BLaER1 (cell line): Measurements from ENCODE around the gene PPP6R3.
A peak's percentile ranks its signal among the peaks of the same experiment; 100 is the strongest.

Experiments
- H3K27ac ChIP-seq: shearing (Covaris generic); formaldehyde crosslinking; 2 replicates; pipeline ENCODE4 v1.8.1; 2022
- H3K27me3 ChIP-seq: shearing (Covaris generic); formaldehyde crosslinking; 2 replicates; pipeline ENCODE4 v1.8.1; 2022
- H3K36me3 ChIP-seq: shearing (Covaris generic); formaldehyde crosslinking; 2 replicates; pipeline ENCODE4 v1.8.1; 2022
- H3K4me1 ChIP-seq: shearing (Covaris generic); formaldehyde crosslinking; 2 replicates; pipeline ENCODE4 v1.8.1; 2022
- H3K4me2 ChIP-seq: shearing (Covaris generic); formaldehyde crosslinking; 2 replicates; pipeline ENCODE4 v1.8.1; 2022
- H3K4me3 ChIP-seq: shearing (Covaris generic); formaldehyde crosslinking; 2 replicates; pipeline ENCODE4 v1.8.1; 2022
- H3K9ac ChIP-seq: shearing (Covaris generic); formaldehyde crosslinking; 2 replicates; pipeline ENCODE4 v1.8.1; 2022
- H3K9me3 ChIP-seq: shearing (Covaris generic); formaldehyde crosslinking; 2 replicates; pipeline ENCODE4 v1.8.1; 2022
- H4K20me1 ChIP-seq: shearing (Covaris generic); formaldehyde crosslinking; 2 replicates; pipeline ENCODE4 v1.8.1; 2022
- Cebpa-rat ChIP-seq: shearing (Covaris generic); IDR thresholded peaks from 2 replicates; pipeline ENCODE4 v1.8.1; 2022

Gene PPP6R3

GRCh38 chr11:68509066-68509465, 48.5 kb downstream of the PPP6R3 start:
- Histone ChIP-seq H3K27me3 (no peaks in the 10 kb centered on the region), H3K9ac (no peak overlapping the region), H3K9me3 (no peaks in the 10 kb centered on the region), H4K20me1 (peaks cover 100% of the 10 kb centered on the region), H3K4me2 (peak overlapping the region; percentile 44), H3K27ac (0 out of 2 replicates have a peak overlapping the region, but pooled peaks have one; percentile 3), H3K4me3 (no peak overlapping the region), H3K4me1 (peaks cover 67% of the 10 kb centered on the region), H3K36me3 (peaks cover 45% of the 10 kb centered on the region)
- no peak for TF ChIP-seq Cebpa-rat

DNA sequence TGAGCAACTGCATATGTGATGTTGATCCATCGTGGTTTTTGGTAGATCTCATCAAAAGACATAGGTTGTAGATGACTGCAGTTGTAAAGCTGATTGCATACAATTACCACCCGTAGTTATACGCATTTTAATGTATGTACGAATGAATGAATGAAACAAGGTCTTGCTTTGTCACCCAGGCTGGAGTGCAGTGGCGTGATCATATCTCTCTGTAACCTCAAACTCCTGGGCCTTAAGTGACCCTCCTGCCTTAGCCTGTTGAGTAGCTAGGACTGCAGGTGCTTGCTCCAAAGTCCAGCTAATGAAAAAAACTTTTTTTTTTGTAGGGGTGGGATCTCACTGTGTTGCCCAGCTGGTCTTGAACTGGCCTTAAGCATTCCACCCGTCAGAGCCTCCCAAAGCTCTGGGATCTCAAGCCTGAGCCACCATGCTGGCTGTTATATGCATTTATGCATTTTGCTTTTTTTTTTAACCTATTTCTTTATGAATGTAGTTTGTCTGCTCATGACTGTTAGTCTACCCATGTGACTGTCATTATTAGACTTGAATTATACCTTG, 53.5 kb downstream of the PPP6R3 start:
- H3K4me2 ChIP-seq: no peak overlapping the region
- H3K9ac ChIP-seq: no peak overlapping the region
- H3K27ac ChIP-seq: no peak overlapping the region
- H3K36me3 ChIP-seq: peaks cover 79% of the 10 kb centered on the region
- no peak for TF ChIP-seq Cebpa-rat
- peaks cover 29% of the 10 kb centered on the region for H3K4me1 ChIP-seq
- no peaks in the 10 kb centered on the region for H3K9me3 ChIP-seq
- no peaks in the 10 kb centered on the region for H3K27me3 ChIP-seq
- peaks cover 100% of the 10 kb centered on the region for H4K20me1 ChIP-seq
- no peak overlapping the region for H3K4me3 ChIP-seq

GRCh38 chr11:68517121-68517741, 56.7 kb downstream of the PPP6R3 start:
- peaks cover 100% of the 10 kb centered on the region for H4K20me1 ChIP-seq
- no peaks in the 10 kb centered on the region for H3K27me3 ChIP-seq
- peaks cover 89% of the 10 kb centered on the region for H3K36me3 ChIP-seq
- H3K4me3 ChIP-seq: no peak overlapping the region
- peaks cover 12% of the 10 kb centered on the region; the same call in 1 of the 2 replicates for H3K4me1 ChIP-seq
- no peak overlapping the region for H3K4me2 ChIP-seq
- H3K27ac ChIP-seq: no peak overlapping the region
- H3K9ac ChIP-seq: no peak overlapping the region
- TF ChIP-seq Cebpa-rat: no peak
- H3K9me3 ChIP-seq: no peaks in the 10 kb centered on the region

DNA sequence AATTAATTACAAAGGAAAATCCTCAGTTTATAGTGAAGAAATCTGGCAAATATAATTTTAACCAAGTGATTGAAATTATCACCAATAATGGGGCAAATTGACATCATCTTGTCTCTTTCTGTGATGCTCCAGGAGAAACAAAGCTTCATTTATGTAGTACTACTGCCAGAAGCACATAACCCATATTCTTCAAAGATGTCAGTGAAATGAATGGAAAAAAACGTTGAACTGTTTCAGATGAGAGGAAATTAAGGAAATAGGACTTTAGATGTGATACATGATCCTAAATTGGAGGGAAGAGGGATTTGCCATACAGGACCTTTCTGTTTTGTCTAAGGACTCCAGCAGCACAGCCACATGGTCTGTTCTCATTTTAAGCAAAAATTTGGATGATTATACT, 57.6 kb downstream of the PPP6R3 start:
- Histone ChIP-seq H3K27ac (no peak overlapping the region), H3K36me3 (peaks cover 89% of the 10 kb centered on the region), H3K4me2 (no peak overlapping the region), H3K9ac (no peak overlapping the region), H3K4me3 (no peak overlapping the region), H3K4me1 (peaks cover 12% of the 10 kb centered on the region; the same call in 1 of the 2 replicates), H3K9me3 (no peaks in the 10 kb centered on the region), H3K27me3 (no peaks in the 10 kb centered on the region), H4K20me1 (peaks cover 99% of the 10 kb centered on the region)
- no peak for TF ChIP-seq Cebpa-rat

DNA sequence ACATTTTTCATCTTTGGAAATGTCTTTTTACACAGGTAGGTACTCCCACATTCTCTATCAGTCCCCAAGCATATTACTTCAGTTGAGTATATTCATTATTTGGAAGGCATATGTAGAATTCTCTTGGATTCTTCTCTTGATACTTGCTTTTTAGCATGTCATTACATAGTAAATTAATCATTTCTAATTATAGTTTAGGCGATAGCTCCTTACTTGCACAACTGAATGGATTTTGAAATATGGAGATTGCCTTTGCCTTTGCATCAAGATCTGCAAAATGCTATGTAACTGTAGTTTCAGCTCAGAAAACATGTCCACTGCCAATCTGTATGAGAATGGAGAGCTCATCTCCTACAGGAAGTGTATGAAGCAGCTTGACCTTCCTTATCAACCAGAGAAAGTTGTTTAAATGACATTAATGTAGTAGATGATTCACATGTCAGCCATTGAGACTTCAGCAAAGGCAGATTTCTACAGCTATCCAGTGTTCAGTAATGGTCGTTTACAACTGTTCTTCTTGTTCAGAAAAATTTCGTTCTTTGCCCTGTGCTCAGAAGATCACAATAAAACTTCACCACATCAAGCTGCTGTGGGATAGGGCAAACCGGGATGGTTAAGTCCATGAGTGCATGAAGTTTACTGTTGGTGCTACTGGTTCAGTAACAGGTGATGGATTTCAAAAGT, 61.6 kb downstream of the PPP6R3 start:
- no peak overlapping the region for H3K27ac ChIP-seq
- peaks cover 19% of the 10 kb centered on the region for H3K4me1 ChIP-seq
- no peaks in the 10 kb centered on the region for H3K9me3 ChIP-seq
- no peak overlapping the region for H3K4me3 ChIP-seq
- H3K4me2 ChIP-seq: no peak overlapping the region
- no peaks in the 10 kb centered on the region for H3K27me3 ChIP-seq
- no peak overlapping the region for H3K9ac ChIP-seq
- peaks cover 98% of the 10 kb centered on the region for H4K20me1 ChIP-seq
- no peak for TF ChIP-seq Cebpa-rat
- peaks cover 89% of the 10 kb centered on the region for H3K36me3 ChIP-seq

DNA sequence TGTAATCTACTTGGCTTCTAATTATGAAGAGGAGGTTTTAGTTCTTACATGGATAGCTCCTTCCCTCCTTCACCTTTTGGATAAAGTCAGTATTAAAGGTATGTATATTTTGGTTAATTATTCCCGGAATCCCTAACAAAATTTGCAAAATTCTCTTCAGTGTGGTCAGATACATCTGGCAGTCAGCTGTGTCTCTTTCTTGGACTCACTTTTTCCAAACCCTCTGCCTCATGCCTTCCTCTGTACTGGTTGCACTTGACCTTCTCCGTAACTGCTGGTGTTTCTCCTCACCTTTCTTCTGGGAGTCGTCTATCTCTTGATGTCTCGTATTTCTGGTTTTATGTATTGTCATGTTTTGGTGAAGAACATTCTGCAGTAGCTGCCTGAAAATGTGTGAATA, 62.5 kb downstream of the PPP6R3 start:
- H3K9ac ChIP-seq: no peak overlapping the region
- no peak overlapping the region for H3K4me3 ChIP-seq
- no peak overlapping the region for H3K27ac ChIP-seq
- no peaks in the 10 kb centered on the region for H3K9me3 ChIP-seq
- no peak overlapping the region for H3K4me2 ChIP-seq
- H3K4me1 ChIP-seq: peaks cover 25% of the 10 kb centered on the region
- no peak for TF ChIP-seq Cebpa-rat
- H3K27me3 ChIP-seq: no peaks in the 10 kb centered on the region
- H3K36me3 ChIP-seq: peaks cover 94% of the 10 kb centered on the region
- peaks cover 98% of the 10 kb centered on the region for H4K20me1 ChIP-seq

DNA sequence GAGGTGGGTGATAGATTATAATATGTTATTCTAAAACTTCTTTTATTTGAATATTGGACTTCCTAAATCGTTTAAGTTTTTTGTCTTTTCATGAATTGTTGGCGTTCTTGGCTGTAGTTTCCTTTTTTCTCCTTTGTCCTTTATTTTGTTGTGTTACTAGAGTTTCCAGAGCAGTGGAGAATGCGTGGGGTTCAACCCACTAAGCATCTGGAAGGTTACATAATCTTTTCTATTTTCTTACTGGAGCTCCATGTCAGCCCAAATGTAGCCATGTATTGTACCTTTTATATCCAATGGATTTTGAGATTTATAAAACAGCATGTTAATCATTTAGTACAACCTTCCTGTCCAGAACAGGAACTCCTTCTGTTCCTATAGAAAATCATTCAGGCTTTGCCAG, 63.2 kb downstream of the PPP6R3 start:
- no peak overlapping the region for H3K27ac ChIP-seq
- peak overlapping the region; percentile 8; the same call in 1 of the 2 replicates for H3K4me2 ChIP-seq
- no peak overlapping the region for H3K9ac ChIP-seq
- no peaks in the 10 kb centered on the region for H3K9me3 ChIP-seq
- H3K4me1 ChIP-seq: peaks cover 32% of the 10 kb centered on the region
- H3K27me3 ChIP-seq: no peaks in the 10 kb centered on the region
- TF ChIP-seq Cebpa-rat: no peak
- H3K4me3 ChIP-seq: no peak overlapping the region
- peaks cover 98% of the 10 kb centered on the region for H4K20me1 ChIP-seq
- H3K36me3 ChIP-seq: peaks cover 100% of the 10 kb centered on the region

DNA sequence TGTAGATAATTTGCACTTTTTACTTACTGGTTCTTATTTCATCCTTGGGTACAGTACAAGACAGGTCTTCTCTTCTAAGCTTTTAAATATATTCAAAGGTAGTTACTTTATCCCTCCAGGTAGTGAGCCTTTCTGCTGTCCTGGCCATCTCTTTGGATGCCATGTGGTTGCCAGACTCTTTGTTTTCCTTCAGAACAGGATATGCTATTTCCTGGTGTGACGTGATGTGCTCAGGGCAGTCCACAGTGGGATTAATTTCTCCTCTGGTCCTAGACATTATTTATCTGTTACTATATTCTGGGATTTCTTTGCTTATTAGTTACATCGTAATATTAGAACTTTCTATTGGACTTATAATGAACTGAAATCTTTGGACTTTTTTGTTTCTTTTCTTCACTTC, 63.7 kb downstream of the PPP6R3 start:
- TF ChIP-seq Cebpa-rat: no peak
- Histone ChIP-seq H3K27me3 (no peaks in the 10 kb centered on the region), H3K9me3 (no peaks in the 10 kb centered on the region), H3K4me3 (no peak overlapping the region), H4K20me1 (peaks cover 98% of the 10 kb centered on the region), H3K4me2 (peak overlapping the region; percentile 8; the same call in 1 of the 2 replicates), H3K4me1 (peaks cover 33% of the 10 kb centered on the region), H3K36me3 (peaks cover 100% of the 10 kb centered on the region), H3K27ac (no peak overlapping the region), H3K9ac (no peak overlapping the region)

DNA sequence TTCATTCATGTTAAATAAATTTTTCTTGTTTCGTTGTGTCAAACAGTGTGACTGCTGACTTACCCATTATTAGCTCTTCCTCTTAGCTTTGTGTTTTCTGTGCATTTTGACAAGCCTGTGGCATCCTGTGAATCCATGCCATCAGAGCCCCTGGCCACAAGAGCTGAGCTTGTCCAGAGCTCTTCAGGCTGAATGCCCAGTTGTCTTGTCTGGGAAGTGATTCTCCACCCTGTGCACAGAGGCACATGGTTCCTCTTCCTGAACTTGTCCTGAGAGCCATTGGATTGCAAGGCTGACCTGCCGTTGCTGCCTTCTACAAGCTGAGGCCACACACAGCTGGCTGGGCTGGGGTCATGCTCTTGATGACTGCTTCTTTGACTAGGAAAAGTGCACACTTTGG, 64.1 kb downstream of the PPP6R3 start:
- Histone ChIP-seq H3K4me2 (no peak overlapping the region), H3K27me3 (no peaks in the 10 kb centered on the region), H3K9ac (no peak overlapping the region), H3K4me3 (no peak overlapping the region), H3K4me1 (peaks cover 33% of the 10 kb centered on the region), H3K9me3 (no peaks in the 10 kb centered on the region), H3K27ac (no peak overlapping the region), H3K36me3 (peaks cover 100% of the 10 kb centered on the region), H4K20me1 (peaks cover 98% of the 10 kb centered on the region)
- no peak for TF ChIP-seq Cebpa-rat

- Histone ChIP-seq H3K4me3 (no peak overlapping the region), H3K4me1 (peaks cover 33% of the 10 kb centered on the region), H3K27ac (no peak overlapping the region), H3K36me3 (peaks cover 100% of the 10 kb centered on the region), H4K20me1 (peaks cover 98% of the 10 kb centered on the region), H3K27me3 (no peaks in the 10 kb centered on the region), H3K9me3 (no peaks in the 10 kb centered on the region), H3K4me2 (no peak overlapping the region), H3K9ac (no peak overlapping the region)
- TF ChIP-seq Cebpa-rat: no peak
Observed at GRCh38 chr11:68525336-68525735, 64.8 kb downstream of the PPP6R3 start.
